H1 (cell line): ENCODE data around the gene RPL18. TPM values are rescaled to one million over a fixed set of nuclear protein-coding genes. Genes with fewer than 3 reads are reported as not detected.

Experiments
- CTCF ChIA-PET: fragments of 300-600 bp; sonication (Branson Sonifier 250); formaldehyde crosslinking; loops from one replicate; lab custom pipeline; 2021; ENCODE audit not compliant: partially characterized antibody; lab: Charles Lee
- POLR2A ChIA-PET: fragments of 300-600 bp; sonication (Branson Sonifier 250); formaldehyde crosslinking; loops from one replicate; lab custom pipeline; 2021; ENCODE audit warnings: inconsistent platforms; ENCODE audit not compliant: partially characterized antibody; lab: Charles Lee
- DNase-seq, 2 experiments: peaks; one replicate each; pipeline versions ENCODE4 v3.0.0 to v3.0.0-alpha.2; 2010 to 2022; ENCODE audit warnings: low spot score in 2 of 2, low read depth in 1 of 2, mixed read lengths in 1 of 2
- FAIRE-seq: peaks from 2 replicates; lab custom pipeline; 2011; peaks lifted over from hg19 to GRCh38; lab: Jason Lieb, UNC
- H2AFZ ChIP-seq: 2 replicates; pipeline ENCODE4 v1.8.1; 2012; ENCODE audit warnings: low read length, inconsistent platforms
- H2AK5ac ChIP-seq: 2 replicates; pipeline ENCODE4 v1.6.1; 2013; ENCODE audit warnings: low read depth, low read length
- H2BK120ac ChIP-seq: replicated peaks from 2 replicates; pipeline ENCODE3; 2013; ENCODE audit warnings: low read depth, low read length, inconsistent platforms
- H2BK12ac ChIP-seq: 2 replicates; pipeline ENCODE4 v1.6.1; 2013; ENCODE audit warnings: low read depth, low read length
- H2BK15ac ChIP-seq: 2 replicates; pipeline ENCODE4 v1.6.1; 2013; ENCODE audit warnings: low read length
- H2BK20ac ChIP-seq: 2 replicates; pipeline ENCODE4 v1.6.1; 2013; ENCODE audit warnings: low read length
- H2BK5ac ChIP-seq: 2 replicates; pipeline ENCODE4 v1.6.1; 2013; ENCODE audit warnings: low read depth, low read length
- H3K14ac ChIP-seq: 2 replicates; pipeline ENCODE4 v1.6.1; 2013; ENCODE audit warnings: inconsistent platforms; ENCODE audit not compliant: insufficient read length
- H3K18ac ChIP-seq: 2 replicates; pipeline ENCODE4 v1.6.1; 2013; ENCODE audit warnings: low read length; ENCODE audit errors: extremely low read depth
- H3K23ac ChIP-seq: 2 replicates; pipeline ENCODE4 v1.6.1; 2013; ENCODE audit warnings: inconsistent platforms; ENCODE audit not compliant: insufficient read length
- H3K23me2 ChIP-seq: 2 replicates; pipeline ENCODE4 v1.6.1; 2013; ENCODE audit warnings: low read depth, low read length
- H3K27ac ChIP-seq: 2 replicates; pipeline ENCODE4 v1.6.1; 2011; ENCODE audit warnings: low read depth, low read length, inconsistent platforms
- H3K27me3 ChIP-seq, 4 experiments: replicated peaks in 1 of 4; 1 replicate in 1 of 4; 2 replicates in 3 of 4; pipeline versions ENCODE4 v1.6.1 to v1.8.1; 2011 to 2013; ENCODE audit warnings: low read length in 3 of 4, mild to moderate bottlenecking in 3 of 4, inconsistent platforms in 2 of 4, mixed read lengths in 2 of 4, moderate library complexity in 1 of 4; ENCODE audit not compliant: control insufficient read depth in 3 of 4, insufficient read depth in 3 of 4; ENCODE audit errors: extremely low read depth in 1 of 4
- H3K36me3 ChIP-seq, 4 experiments: 2 replicates each; pipeline versions ENCODE4 v1.6.1 to v1.8.1; 2011 to 2013; ENCODE audit warnings: mild to moderate bottlenecking in 4 of 4, low read length in 3 of 4, moderate library complexity in 2 of 4, control low read depth in 1 of 4, inconsistent platforms in 1 of 4; ENCODE audit not compliant: insufficient read depth in 4 of 4, control insufficient read depth in 2 of 4
- H3K4ac ChIP-seq: replicated peaks from 2 replicates; pipeline ENCODE3; 2013; ENCODE audit warnings: low read length, low read depth, mixed read lengths, inconsistent platforms; ENCODE audit not compliant: insufficient read length
- H3K4me1 ChIP-seq, 4 experiments: replicated peaks in 1 of 4; 1 replicate in 1 of 4; 2 replicates in 3 of 4; pipeline versions ENCODE4 v1.6.1 to v1.8.1; 2011 to 2013; ENCODE audit warnings: low read length in 3 of 4, inconsistent platforms in 2 of 4, mixed read lengths in 1 of 4; ENCODE audit not compliant: insufficient read depth in 4 of 4, control insufficient read depth in 3 of 4
- H3K4me2 ChIP-seq, 2 experiments: 2 replicates each; pipeline versions ENCODE4 v1.6.1 to v1.8.1; 2011 to 2013; ENCODE audit warnings: low read depth in 2 of 2, low read length in 2 of 2, control low read depth in 1 of 2, inconsistent platforms in 1 of 2, mild to moderate bottlenecking in 1 of 2; ENCODE audit not compliant: insufficient read depth in 1 of 2
- H3K4me3 ChIP-seq, 4 experiments: fragments of 200-600, 300-600 bp in 1 of 4; sonication (generic), shearing (Covaris generic), sonication (Bioruptor Twin) in 1 of 4; 2 replicates each; pipeline versions ENCODE4 v1.5.1 to v1.8.1; 2011 to 2016; ENCODE audit warnings: low read length in 4 of 4, low read depth in 3 of 4, control low read depth in 2 of 4, inconsistent platforms in 2 of 4, mild to moderate bottlenecking in 2 of 4, mixed read lengths in 1 of 4, moderate library complexity in 1 of 4; ENCODE audit not compliant: insufficient read depth in 2 of 4; ENCODE audit errors: extremely low read depth in 1 of 4
- H3K56ac ChIP-seq: replicated peaks from 2 replicates; pipeline ENCODE3; 2013; ENCODE audit warnings: low read depth, mild to moderate bottlenecking, mixed read lengths, low read length, inconsistent platforms; ENCODE audit not compliant: insufficient read length
- H3K79me1 ChIP-seq: 2 replicates; pipeline ENCODE4 v1.6.1; 2013; ENCODE audit warnings: low read depth, low read length, control low read depth
- H3K79me2 ChIP-seq, 2 experiments: 2 replicates each; pipeline versions ENCODE4 v1.6.1 to v1.8.1; 2012 to 2013; ENCODE audit warnings: low read length in 2 of 2, mild to moderate bottlenecking in 2 of 2, inconsistent platforms in 1 of 2; ENCODE audit not compliant: insufficient read depth in 2 of 2, control insufficient read depth in 1 of 2
- H3K9ac ChIP-seq, 4 experiments: replicated peaks in 1 of 4; 1 replicate in 1 of 4; 2 replicates in 3 of 4; pipeline versions ENCODE4 v1.6.1 to v1.8.1; 2011 to 2013; ENCODE audit warnings: low read depth in 3 of 4, low read length in 3 of 4, control low read depth in 2 of 4, mild to moderate bottlenecking in 2 of 4, moderate library complexity in 2 of 4, inconsistent platforms in 1 of 4; ENCODE audit errors: extremely low read depth in 1 of 4
- H3K9me3 ChIP-seq, 2 experiments: 2 replicates each; pipeline versions ENCODE4 v1.6.1 to v1.8.1; 2012 to 2013; ENCODE audit warnings: mild to moderate bottlenecking in 2 of 2, moderate library complexity in 2 of 2, control low read depth in 1 of 2, inconsistent platforms in 1 of 2, low read depth in 1 of 2, low read length in 1 of 2, mixed read lengths in 1 of 2; ENCODE audit not compliant: insufficient read depth in 2 of 2
- H4K20me1 ChIP-seq, 2 experiments: replicated peaks in 1 of 2; 2 replicates each; pipeline versions ENCODE3 to v1.8.1; 2011 to 2013; ENCODE audit warnings: inconsistent platforms in 2 of 2, low read length in 2 of 2, mild to moderate bottlenecking in 1 of 2; ENCODE audit not compliant: insufficient read depth in 2 of 2, control insufficient read depth in 1 of 2
- H4K5ac ChIP-seq: 2 replicates; pipeline ENCODE4 v1.6.1; 2013; ENCODE audit warnings: low read length, low read depth, mixed read lengths, inconsistent platforms; ENCODE audit not compliant: insufficient read length
- H4K8ac ChIP-seq: 2 replicates; pipeline ENCODE4 v1.8.0; 2013; ENCODE audit warnings: mild to moderate bottlenecking, moderate library complexity, low read length, inconsistent platforms; ENCODE audit not compliant: insufficient read depth; ENCODE audit errors: extremely low read depth
- H4K91ac ChIP-seq: replicated peaks from 2 replicates; pipeline ENCODE3; 2013; ENCODE audit warnings: low read length, mixed read lengths, inconsistent platforms; ENCODE audit not compliant: insufficient read length
- CEBPB ChIP-seq: IDR thresholded peaks from 2 replicates; pipeline ENCODE4 v1.6.1; 2012; ENCODE audit warnings: low read depth, low read length
- FOSL1 ChIP-seq: IDR thresholded peaks from 2 replicates; pipeline ENCODE4 v1.6.1; 2011; ENCODE audit warnings: mild to moderate bottlenecking, low read depth, low read length, moderate library complexity; ENCODE audit not compliant: insufficient read depth
- HDAC2 ChIP-seq, 2 experiments: fragments of 300-600 bp in 1 of 2; sonication (generic) in 1 of 2; IDR thresholded peaks; 2 replicates each; pipeline ENCODE4 v1.6.1; 2011 to 2012; ENCODE audit warnings: low read depth in 2 of 2, low read length in 2 of 2, mild to moderate bottlenecking in 2 of 2, moderate library complexity in 2 of 2, borderline replicate concordance in 1 of 2, inconsistent platforms in 1 of 2
- RXRA ChIP-seq: IDR thresholded peaks from 2 replicates; pipeline ENCODE4 v1.6.1; 2011; ENCODE audit warnings: low read depth, mild to moderate bottlenecking, low read length, moderate library complexity; ENCODE audit not compliant: insufficient read depth
- SIN3A ChIP-seq, 2 experiments: IDR thresholded peaks in 1 of 2; conservative IDR thresholded peaks in 1 of 2; 2 replicates each; pipeline ENCODE4 v1.6.1; 2011 to 2012; ENCODE audit warnings: low read length in 2 of 2, improper control_type of control experiment in 1 of 2, low read depth in 1 of 2, mild to moderate bottlenecking in 1 of 2
- TAF1 ChIP-seq: IDR thresholded peaks from 2 replicates; pipeline ENCODE4 v1.6.1; 2011; ENCODE audit warnings: mild to moderate bottlenecking, low read depth, low read length
- TBP ChIP-seq: IDR thresholded peaks from 2 replicates; pipeline ENCODE4 v1.6.1; 2011; ENCODE audit warnings: low read depth, low read length, improper control_type of control experiment
- WGBS, 2 experiments: shearing (Covaris generic) in 1 of 2; methylation state at CpG; one replicate each; pipeline versions ENCODE4 v1.1.6 to v1.1.7; 2013 to 2015; ENCODE audit warnings: low lambda C conversion rate in 2 of 2, mixed read lengths in 2 of 2, inconsistent platforms in 1 of 2, low coverage in 1 of 2, missing lambda C conversion rate in 1 of 2; ENCODE audit not compliant: insufficient replicate concordance in 2 of 2, insufficient coverage in 1 of 2, insufficient read length in 1 of 2; ENCODE audit errors: extremely low coverage in 1 of 2, missing lambda C conversion rate in 1 of 2; 5-methylcytosine and 5-hydroxymethylcytosine counted together
- polyA plus RNA-seq, 7 experiments: library from polyadenylated mRNA; depleted of rRNA in 3 of 7; stranded (reverse) in 5 of 7; unstranded in 2 of 7; fragments of >200 nt in 5 of 7; fragments of 200-250 nt in 2 of 7; gene quantifications; 1 replicate in 5 of 7; 2 replicates in 1 of 7; 4 replicates in 1 of 7; pipeline versions ENCODE4 v1.2.1 to v1.2.3, GENCODE V29; 2011 to 2013; ENCODE audit warnings: missing spikeins in 2 of 7, mixed read lengths in 2 of 7
- total RNA-seq: library from RNA; stranded (reverse); fragmentation: NEBNext Ultra II Directional; extraction: Animal tissue kit (Norgen Biotek cat#: 25700); gene quantifications from 2 replicates; pipeline ENCODE4 v1.2.1, GENCODE V29; 2021

The RPL18 gene
- total and polyA plus RNA-seq, 2 of the 8 experiments (the other 6 are each of a cell fraction or from before 2014, with no cell fraction given) = 1,669 to 2,789 TPM

DNA sequence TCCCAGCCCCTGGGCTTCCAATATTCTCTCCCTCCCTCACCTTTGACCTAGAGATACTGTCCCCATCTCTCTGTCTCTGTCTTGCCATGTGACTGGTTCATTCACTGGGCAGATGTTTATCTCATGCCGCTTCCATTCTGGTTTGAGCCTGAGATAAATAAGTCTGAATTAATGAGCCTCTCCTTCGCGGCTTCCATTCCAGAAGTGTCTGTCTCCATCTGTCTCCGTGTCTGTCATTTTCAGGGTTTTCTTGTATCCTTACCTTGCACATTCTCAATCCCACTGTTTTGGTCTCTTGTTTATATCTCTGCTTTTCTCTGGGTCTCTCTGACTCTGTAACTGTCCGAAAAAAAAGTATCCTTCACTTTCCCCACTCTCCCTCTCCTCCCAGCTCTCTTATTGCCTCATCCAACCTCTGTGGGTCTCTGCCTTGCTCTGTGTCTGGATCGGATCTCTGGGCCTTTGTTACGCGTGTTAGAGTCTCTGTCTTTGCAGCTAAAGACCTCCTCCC lies 4.6 kb upstream of the RPL18 start:
- Histone ChIP-seq H3K23me2 (peaks cover 15% of the 10 kb centered on the region), H2BK20ac (no peak overlapping the region), H4K8ac (no peak overlapping the region), H3K56ac (no peak overlapping the region), H2BK12ac (0 out of 2 replicates have a peak overlapping the region, but pooled peaks have one; percentile 53), H3K18ac (peak overlapping the region; percentile 89; the same call in 1 of the 2 replicates), H3K23ac (no peak overlapping the region), H3K36me3 (peaks cover 0 to 7% (median 1%) of the 10 kb centered on the region in 4 experiments; a peak in 1 of 8 replicates), H4K91ac (peak overlapping the region; percentile 71), H2AFZ (no peak overlapping the region), H2BK5ac (peak overlapping the region; percentile 36), H3K27me3 (no peaks in the 10 kb centered on the region), H3K79me1 (no peaks in the 10 kb centered on the region; the same call in 1 of the 2 replicates), H3K4me2 (peak overlapping the region; percentile 66 to 75), H3K14ac (no peak overlapping the region), H2BK15ac (0 out of 2 replicates have a peak overlapping the region, but pooled peaks have one; percentile 83), H3K9me3 (no peaks in the 10 kb centered on the region), H3K27ac (peak overlapping the region; percentile 77), H3K79me2 (peaks cover 3 to 19% of the 10 kb centered on the region in 2 experiments), H3K9ac (peak overlapping the region in 3 of 4 experiments; percentile 57 to 62 (median 58); a peak in 6 of 7 replicates), H3K4ac (no peak overlapping the region), H3K4me1 (peaks cover 3 to 11% (median 6%) of the 10 kb centered on the region in 4 experiments; a peak in 6 of 7 replicates), H4K20me1 (peaks cover 2 to 5% of the 10 kb centered on the region in 2 experiments), H2AK5ac (peak overlapping the region; percentile 11; the same call in 1 of the 2 replicates), H3K4me3 (peak overlapping the region; percentile 38 to 87 (median 50); a peak in 7 of 8 replicates), H4K5ac (no peak overlapping the region), H2BK120ac (no peak overlapping the region)
- CTCF ChIA-PET = interaction anchor here (0.9 kb wide), 1 partner anchor 10 kb away, joined by 3 read pairs; no protein-coding TSS in a partner anchor
- TF ChIP-seq SIN3A (conservative IDR thresholded peaks at IDR 0.05 in 1 of 2, IDR thresholded peaks at IDR 0.05 in 1 of 2; ENCODE audit: low read depth in 1 of 2, low read length in 2 of 2) (0 out of 4 replicates have a peak, but pooled peaks of 1 of the 2 experiments have one; percentile 69), TBP (peak; percentile 5; the same call in 1 of the 2 replicates), CEBPB (0 out of 2 replicates have a peak, but pooled peaks have one; percentile 44), HDAC2 (IDR thresholded peaks at IDR 0.05; ENCODE audit: borderline replicate concordance in 1 of 2, low read depth in 2 of 2, low read length in 2 of 2) (0 out of 4 replicates have a peak, but pooled peaks of 1 of the 2 experiments have one; percentile 8), FOSL1 (no peak), RXRA (no peak), TAF1 (peak; percentile 58; the same call in 1 of the 2 replicates)
- DNase-seq (no peak), FAIRE-seq (no peak)
- 43% methylated on average over 8 of the region's 8 CpGs; no CpG with 5 or more reads in 1 of the 2 experiments for WGBS, 2 experiments
- POLR2A ChIA-PET = interaction anchor here (0.6 to 30.9 kb wide), 5 partner anchors 1 to 223 kb away, joined by 3 to 788 read pairs (median 4); partner anchors contain the start of genes CA11, DBP, FAM83E and RPL18
